ENCODE results near the gene WDR53. TPM values are rescaled to one million over a fixed set of nuclear protein-coding genes. Genes with fewer than 3 reads are reported as not detected.

WDR53 gene
- total RNA-seq, 1 donor from 2014 or later, result 9.2 TPM

DNA sequence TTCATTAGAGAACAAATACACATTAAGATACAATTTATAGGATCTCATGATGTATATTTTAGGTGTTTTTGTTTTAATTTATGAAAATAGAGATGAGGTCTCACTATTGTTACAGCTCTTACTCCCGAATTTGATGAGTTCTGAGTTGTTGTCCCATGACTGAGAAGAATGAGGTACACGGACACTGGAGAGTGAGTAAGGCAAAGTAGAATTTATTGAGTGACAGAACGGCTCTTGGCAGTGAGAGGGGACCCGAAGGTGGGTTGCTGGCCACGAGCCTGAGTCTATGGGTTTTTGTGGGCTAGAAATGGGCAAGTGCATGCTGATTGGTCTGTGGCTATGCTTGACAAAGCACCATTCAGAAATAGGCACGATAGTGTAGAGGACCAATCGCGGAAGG is 61.7 kb downstream of the WDR53 start:
- TF ChIP-seq CTCF (conservative IDR thresholded peaks at IDR 0.05; ENCODE audit: low read depth, low read length), result no peak
- DNase-seq (ENCODE audit: low read depth), result no peak
- H3K4me3 ChIP-seq (ENCODE audit: low read depth, low read length), result no peak overlapping the region

- no peak for DNase-seq (ENCODE audit: low read depth)
- TF ChIP-seq CTCF (conservative IDR thresholded peaks at IDR 0.05; ENCODE audit: low read depth, low read length), result no peak
- H3K4me3 ChIP-seq (ENCODE audit: low read depth, low read length), result no peak overlapping the region
These were observed 63.8 kb downstream of the WDR53 start for GRCh38 chr3:196504556-196504955.

Other genes starting within 250 kb of the WDR53 start
- gene TM4SF19, start 230.2 kb downstream of the WDR53 start, total RNA-seq, result 1.0 and 3.8 TPM in 2 replicates
- gene UBXN7, start 136.1 kb downstream of the WDR53 start, total RNA-seq, result 6.8 and 7.9 TPM in 2 replicates
- 14.0 and 17.5 TPM in 2 replicates for gene RNF168, start 64.8 kb downstream of the WDR53 start, total RNA-seq
- not detected in 2 replicates for gene SMCO1, start 53.2 kb downstream of the WDR53 start, total RNA-seq
- 7.8 and 9.9 TPM in 2 replicates for gene FBXO45, start 106 bp upstream of the WDR53 start, total RNA-seq
- 0.35 and 2.5 TPM in 2 replicates for gene NRROS, start 71.1 kb upstream of the WDR53 start, total RNA-seq
- gene CEP19, start 143.7 kb upstream of the WDR53 start, total RNA-seq, result 1.2 and 1.7 TPM in 2 replicates
- 24.8 and 29.2 TPM in 2 replicates for gene PIGX, start 143.8 kb upstream of the WDR53 start, total RNA-seq
- gene PAK2, start 171.3 kb upstream of the WDR53 start, total RNA-seq, result 36.5 and 52.1 TPM in 2 replicates

Data from epithelial cell of proximal tubule (primary cell).